ENCODE measurements around the gene TBRG1. TPM values are rescaled to one million over a fixed set of nuclear protein-coding genes. Genes with fewer than 3 reads are reported as not detected.

The TBRG1 gene
- total and polyA plus RNA-seq, 2 of the 8 experiments (the other 6 are each of a cell fraction or from before 2014, with no cell fraction given), result 16.3 to 26.7 TPM

DNA sequence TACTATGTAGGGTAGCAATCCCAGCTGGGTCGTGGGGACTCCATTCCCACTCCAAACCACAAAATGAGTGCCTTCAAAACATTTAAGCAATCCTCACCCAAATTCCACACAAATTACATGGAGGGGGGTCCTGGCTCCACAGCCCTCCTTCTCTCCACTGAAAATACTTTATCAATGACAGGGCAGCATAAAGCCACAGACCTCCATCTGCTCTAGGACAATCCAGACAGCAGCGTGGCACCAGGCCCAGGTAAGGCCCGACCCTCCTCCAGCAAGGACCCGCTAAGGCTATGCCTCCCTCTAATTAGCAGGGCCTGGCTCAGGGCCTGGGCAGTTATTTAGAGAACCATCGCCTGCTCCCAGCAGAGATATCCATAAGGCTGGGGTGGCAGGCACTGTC lies 11.6 kb upstream of the TBRG1 start, which contains the start of gene PANX3:
Gene PANX3 (plus strand): TSS at position 365 of the 400 bp plus-strand sequence. CDS start 129 bp downstream, outside the sequence.
- Histone ChIP-seq H3K18ac (ENCODE audit: extremely low read depth, low read length) (no peak within 1 kb of the TSS), H4K5ac (ENCODE audit: insufficient read length, low read depth, low read length) (no peak within 1 kb of the TSS), H3K27ac (ENCODE audit: low read depth, low read length) (no peak within 1 kb of the TSS), H2BK12ac (ENCODE audit: low read depth, low read length) (no peak within 1 kb of the TSS), H3K9ac (replicated peaks in 1 of 4; ENCODE audit: extremely low read depth in 1 of 4, low read depth in 3 of 4, low read length in 3 of 4) (no peak within 1 kb of the TSS), H3K79me2 (ENCODE audit: control insufficient read depth in 1 of 2, insufficient read depth in 2 of 2, low read length in 2 of 2) (no peaks in the 10 kb centered on the region), H3K4me3 (ENCODE audit: extremely low read depth in 1 of 4, insufficient read depth in 2 of 4, low read depth in 3 of 4, low read length in 4 of 4) (no peak within 1 kb of the TSS), H2BK5ac (ENCODE audit: low read depth, low read length) (no peak within 1 kb of the TSS), H3K27me3 (replicated peaks in 1 of 4; ENCODE audit: control insufficient read depth in 3 of 4, extremely low read depth in 1 of 4, insufficient read depth in 3 of 4, low read length in 3 of 4) (no peaks in the 10 kb centered on the region), H2BK120ac (replicated peaks; ENCODE audit: low read depth, low read length) (no peak within 1 kb of the TSS), H3K56ac (replicated peaks; ENCODE audit: insufficient read length, low read depth, low read length) (no peak within 1 kb of the TSS), H2AK5ac (ENCODE audit: low read depth, low read length) (no peak within 1 kb of the TSS), H3K4me2 (ENCODE audit: insufficient read depth in 1 of 2, low read depth in 2 of 2, low read length in 2 of 2) (no peak within 1 kb of the TSS), H3K79me1 (ENCODE audit: low read depth, low read length) (no peaks in the 10 kb centered on the region), H4K91ac (replicated peaks; ENCODE audit: insufficient read length, low read length) (no peak within 1 kb of the TSS), H3K4me1 (replicated peaks in 1 of 4; ENCODE audit: control insufficient read depth in 3 of 4, insufficient read depth in 4 of 4, low read length in 3 of 4) (no peaks in the 10 kb centered on the region), H4K20me1 (replicated peaks in 1 of 2; ENCODE audit: control insufficient read depth in 1 of 2, insufficient read depth in 2 of 2, low read length in 2 of 2) (no peaks in the 10 kb centered on the region), H3K23ac (ENCODE audit: insufficient read length) (no peak within 1 kb of the TSS), H3K23me2 (ENCODE audit: low read depth, low read length) (no peaks in the 10 kb centered on the region), H3K9me3 (ENCODE audit: insufficient read depth in 2 of 2, low read depth in 1 of 2, low read length in 1 of 2) (no peaks in the 10 kb centered on the region), H3K36me3 (ENCODE audit: control insufficient read depth in 2 of 4, insufficient read depth in 4 of 4, low read length in 3 of 4) (no peaks in the 10 kb centered on the region), H3K4ac (replicated peaks; ENCODE audit: insufficient read length, low read depth, low read length) (no peak within 1 kb of the TSS), H3K14ac (ENCODE audit: insufficient read length) (no peak within 1 kb of the TSS), H2BK20ac (ENCODE audit: low read length) (no peak within 1 kb of the TSS), H2AFZ (ENCODE audit: low read length) (no peak within 1 kb of the TSS; the same call in 1 of the 2 replicates), H4K8ac (ENCODE audit: extremely low read depth, insufficient read depth, low read length) (no peak within 1 kb of the TSS), H2BK15ac (ENCODE audit: low read length) (no peak within 1 kb of the TSS)
- ChIA-PET CTCF (ENCODE audit: partially characterized antibody) (interaction anchor here (1.1 to 1.4 kb wide), 4 partner anchors 9 to 172 kb away, joined by 3 to 6 read pairs (median 4); no protein-coding TSS in a partner anchor), POLR2A (ENCODE audit: partially characterized antibody) (no interaction called here)
- DNase-seq (ENCODE audit: low read depth in 1 of 2, low spot score in 2 of 2) (no peak), FAIRE-seq (no peak)
- 86% methylated on average over 5 of the region's 5 CpGs; no CpG with 5 or more reads in 1 of the 2 experiments for WGBS, 2 experiments (ENCODE audit: extremely low coverage in 1 of 2, insufficient coverage in 1 of 2, insufficient read length in 1 of 2, insufficient replicate concordance in 2 of 2, low coverage in 1 of 2, low lambda C conversion rate in 2 of 2, missing lambda C conversion rate in 1 of 2)
- TF ChIP-seq NRF1 (IDR thresholded peaks at IDR 0.05; ENCODE audit: low read depth, low read length), result no peak
- TF ChIP-seq KDM1A (IDR thresholded peaks at IDR 0.05; ENCODE audit: borderline replicate concordance, low read length), result no peak
- no peak for TF ChIP-seq FOSL1 (IDR thresholded peaks at IDR 0.05; ENCODE audit: insufficient read depth, low read depth, low read length)
- TF ChIP-seq SIRT6 (IDR thresholded peaks at IDR 0.05; ENCODE audit: low read length), result no peak
- TF ChIP-seq NANOG (IDR thresholded peaks at IDR 0.05; ENCODE audit: insufficient read depth, low read depth, low read length, poor library complexity, severe bottlenecking), result no peak
- TF ChIP-seq, protein P1, sequence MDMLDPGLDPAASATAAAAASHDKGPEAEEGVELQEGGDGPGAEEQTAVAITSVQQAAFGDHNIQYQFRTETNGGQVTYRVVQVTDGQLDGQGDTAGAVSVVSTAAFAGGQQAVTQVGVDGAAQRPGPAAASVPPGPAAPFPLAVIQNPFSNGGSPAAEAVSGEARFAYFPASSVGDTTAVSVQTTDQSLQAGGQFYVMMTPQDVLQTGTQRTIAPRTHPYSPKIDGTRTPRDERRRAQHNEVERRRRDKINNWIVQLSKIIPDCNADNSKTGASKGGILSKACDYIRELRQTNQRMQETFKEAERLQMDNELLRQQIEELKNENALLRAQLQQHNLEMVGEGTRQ (IDR thresholded peaks at IDR 0.05; ENCODE audit: low read length), result no peak
- TF ChIP-seq SIN3A (conservative IDR thresholded peaks at IDR 0.05 in 1 of 2, IDR thresholded peaks at IDR 0.05 in 1 of 2; ENCODE audit: low read depth in 1 of 2, low read length in 2 of 2), result no peak
- TF ChIP-seq, protein P2, sequence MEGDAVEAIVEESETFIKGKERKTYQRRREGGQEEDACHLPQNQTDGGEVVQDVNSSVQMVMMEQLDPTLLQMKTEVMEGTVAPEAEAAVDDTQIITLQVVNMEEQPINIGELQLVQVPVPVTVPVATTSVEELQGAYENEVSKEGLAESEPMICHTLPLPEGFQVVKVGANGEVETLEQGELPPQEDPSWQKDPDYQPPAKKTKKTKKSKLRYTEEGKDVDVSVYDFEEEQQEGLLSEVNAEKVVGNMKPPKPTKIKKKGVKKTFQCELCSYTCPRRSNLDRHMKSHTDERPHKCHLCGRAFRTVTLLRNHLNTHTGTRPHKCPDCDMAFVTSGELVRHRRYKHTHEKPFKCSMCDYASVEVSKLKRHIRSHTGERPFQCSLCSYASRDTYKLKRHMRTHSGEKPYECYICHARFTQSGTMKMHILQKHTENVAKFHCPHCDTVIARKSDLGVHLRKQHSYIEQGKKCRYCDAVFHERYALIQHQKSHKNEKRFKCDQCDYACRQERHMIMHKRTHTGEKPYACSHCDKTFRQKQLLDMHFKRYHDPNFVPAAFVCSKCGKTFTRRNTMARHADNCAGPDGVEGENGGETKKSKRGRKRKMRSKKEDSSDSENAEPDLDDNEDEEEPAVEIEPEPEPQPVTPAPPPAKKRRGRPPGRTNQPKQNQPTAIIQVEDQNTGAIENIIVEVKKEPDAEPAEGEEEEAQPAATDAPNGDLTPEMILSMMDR (IDR thresholded peaks at IDR 0.05; ENCODE audit: control extremely low read depth in 1 of 3, insufficient read depth in 1 of 3, low read depth in 1 of 3, low read length in 3 of 3), result no peak
- no peak for TF ChIP-seq EGR1 (IDR thresholded peaks at IDR 0.05; ENCODE audit: borderline replicate concordance, low read depth, low read length)
- no peak for TF ChIP-seq YY1 (IDR thresholded peaks at IDR 0.05; ENCODE audit: low read depth, low read length)
- TF ChIP-seq CBX5 (IDR thresholded peaks at IDR 0.05; ENCODE audit: low read depth, low read length), result no peak

Data from H1 (cell line).